Measurements from ENCODE around the gene CPVL. TPM values are rescaled to one million over a fixed set of nuclear protein-coding genes. Genes with fewer than 3 reads are reported as not detected.

CPVL gene
- total RNA-seq, 1 donor from 2014 or later: 22.2 TPM

- Mint-ChIP-seq H3K36me3 (ENCODE audit: low read depth, unreplicated experiment) (peaks cover 4% of the 10 kb centered on the region), H3K9me3 (ENCODE audit: unreplicated experiment) (peaks cover 22% of the 10 kb centered on the region), H3K27ac (ENCODE audit: unreplicated experiment) (no peak overlapping the region), H3K4me3 (ENCODE audit: unreplicated experiment) (no peak overlapping the region), H3K4me1 (ENCODE audit: low read depth, unreplicated experiment) (peaks cover 5% of the 10 kb centered on the region), H3K27me3 (ENCODE audit: low read depth, unreplicated experiment) (no peaks in the 10 kb centered on the region)
- DNase-seq (ENCODE audit: low read depth) (no peak), FAIRE-seq (no peak)
- H3K79me2 ChIP-seq (ENCODE audit: insufficient read depth, low read length): no peaks in the 10 kb centered on the region
- no peaks in the 10 kb centered on the region for H4K20me1 ChIP-seq (ENCODE audit: insufficient read depth, low read length)
- H3K4me3 ChIP-seq (ENCODE audit: insufficient read depth, low read depth, low read length): no peak overlapping the region
- TF ChIP-seq CTCF (IDR thresholded peaks at IDR 0.05; ENCODE audit: insufficient read depth, low read depth, low read length) (no peak), EZH2 (IDR thresholded peaks at IDR 0.05; ENCODE audit: insufficient read depth, low read length) (no peak)
- peak overlapping the region; percentile 13 for H2AFZ ChIP-seq (ENCODE audit: low read depth, low read length)
- no peaks in the 10 kb centered on the region for H3K36me3 ChIP-seq (ENCODE audit: insufficient read depth, low read length)
- H3K4me2 ChIP-seq (ENCODE audit: low read length): no peak overlapping the region
- no peak overlapping the region for H3K27ac ChIP-seq (ENCODE audit: low read depth, low read length)
- no peaks in the 10 kb centered on the region for H3K9me3 ChIP-seq (ENCODE audit: insufficient read depth, low read depth, low read length)
- H3K27me3 ChIP-seq (ENCODE audit: insufficient read depth, low read length): no peaks in the 10 kb centered on the region
- no peak overlapping the region for H3K9ac ChIP-seq (ENCODE audit: low read length)
- no peaks in the 10 kb centered on the region for H3K4me1 ChIP-seq (ENCODE audit: insufficient read depth, low read length)
Measured at GRCh38 chr7:29019387-29019786, 127.0 kb downstream of the CPVL start.

GRCh38 chr7:29017713-29018112 lies 128.6 kb downstream of the CPVL start:
- Histone ChIP-seq H3K79me2 (ENCODE audit: insufficient read depth, low read length) (no peaks in the 10 kb centered on the region), H3K9ac (ENCODE audit: low read length) (no peak overlapping the region), H3K4me1 (ENCODE audit: insufficient read depth, low read length) (no peaks in the 10 kb centered on the region), H4K20me1 (ENCODE audit: insufficient read depth, low read length) (no peaks in the 10 kb centered on the region), H3K27me3 (ENCODE audit: insufficient read depth, low read length) (no peaks in the 10 kb centered on the region), H3K27ac (ENCODE audit: low read depth, low read length) (no peak overlapping the region), H2AFZ (ENCODE audit: low read depth, low read length) (no peak overlapping the region), H3K9me3 (ENCODE audit: insufficient read depth, low read depth, low read length) (no peaks in the 10 kb centered on the region), H3K4me3 (ENCODE audit: insufficient read depth, low read depth, low read length) (no peak overlapping the region), H3K4me2 (ENCODE audit: low read length) (no peak overlapping the region), H3K36me3 (ENCODE audit: insufficient read depth, low read length) (no peaks in the 10 kb centered on the region)
- peaks cover 5% of the 10 kb centered on the region for H3K4me1 Mint-ChIP-seq (ENCODE audit: low read depth, unreplicated experiment)
- no peak for FAIRE-seq
- peak; percentile 67 for DNase-seq (ENCODE audit: low read depth)
- peaks cover 12% of the 10 kb centered on the region for H3K9me3 Mint-ChIP-seq (ENCODE audit: unreplicated experiment)
- H3K27ac Mint-ChIP-seq (ENCODE audit: unreplicated experiment): peak overlapping the region; percentile 85
- H3K27me3 Mint-ChIP-seq (ENCODE audit: low read depth, unreplicated experiment): no peaks in the 10 kb centered on the region
- peaks cover under 1% of the 10 kb centered on the region for H3K36me3 Mint-ChIP-seq (ENCODE audit: low read depth, unreplicated experiment)
- H3K4me3 Mint-ChIP-seq (ENCODE audit: unreplicated experiment): no peak overlapping the region
- TF ChIP-seq EZH2 (IDR thresholded peaks at IDR 0.05; ENCODE audit: insufficient read depth, low read length) (no peak), CTCF (IDR thresholded peaks at IDR 0.05; ENCODE audit: insufficient read depth, low read depth, low read length) (no peak)

- Histone ChIP-seq H3K79me2 (ENCODE audit: insufficient read depth, low read length) (no peaks in the 10 kb centered on the region), H2AFZ (ENCODE audit: low read depth, low read length) (no peak overlapping the region), H3K9me3 (ENCODE audit: insufficient read depth, low read depth, low read length) (no peaks in the 10 kb centered on the region), H3K4me2 (ENCODE audit: low read length) (no peak overlapping the region), H4K20me1 (ENCODE audit: insufficient read depth, low read length) (no peaks in the 10 kb centered on the region), H3K27ac (ENCODE audit: low read depth, low read length) (no peak overlapping the region), H3K4me3 (ENCODE audit: insufficient read depth, low read depth, low read length) (no peak overlapping the region), H3K4me1 (ENCODE audit: insufficient read depth, low read length) (no peaks in the 10 kb centered on the region), H3K36me3 (ENCODE audit: insufficient read depth, low read length) (no peaks in the 10 kb centered on the region), H3K9ac (ENCODE audit: low read length) (no peak overlapping the region), H3K27me3 (ENCODE audit: insufficient read depth, low read length) (no peaks in the 10 kb centered on the region)
- peaks cover 5% of the 10 kb centered on the region for H3K9me3 Mint-ChIP-seq (ENCODE audit: unreplicated experiment)
- no peak overlapping the region for H3K4me3 Mint-ChIP-seq (ENCODE audit: unreplicated experiment)
- H3K27ac Mint-ChIP-seq (ENCODE audit: unreplicated experiment): no peak overlapping the region
- no peak for TF ChIP-seq CTCF (IDR thresholded peaks at IDR 0.05; ENCODE audit: insufficient read depth, low read depth, low read length)
- no peak for TF ChIP-seq EZH2 (IDR thresholded peaks at IDR 0.05; ENCODE audit: insufficient read depth, low read length)
- FAIRE-seq: no peak
- peaks cover 5% of the 10 kb centered on the region for H3K4me1 Mint-ChIP-seq (ENCODE audit: low read depth, unreplicated experiment)
- no peak for DNase-seq (ENCODE audit: low read depth)
- H3K27me3 Mint-ChIP-seq (ENCODE audit: low read depth, unreplicated experiment): no peaks in the 10 kb centered on the region
- no peaks in the 10 kb centered on the region for H3K36me3 Mint-ChIP-seq (ENCODE audit: low read depth, unreplicated experiment)
Measured at GRCh38 chr7:29014725-29015124, 131.6 kb downstream of the CPVL start.
